NCI-H82 treated with DMSO at 0.1 percent for 48 hours (cell line): Measurements from ENCODE around the gene PSG1.
"Not testable (repeated sequence)": the region's sequence is repeated elsewhere in the genome, so short reads cannot be mapped to it uniquely, and the experiment has no call there.

Source experiments
- DNase-seq: peaks from one replicate; lab custom pipeline; 2025; ENCODE audit not compliant: unreplicated experiment; lab: John Stamatoyannopoulos, UW

The PSG1 gene

DNA sequence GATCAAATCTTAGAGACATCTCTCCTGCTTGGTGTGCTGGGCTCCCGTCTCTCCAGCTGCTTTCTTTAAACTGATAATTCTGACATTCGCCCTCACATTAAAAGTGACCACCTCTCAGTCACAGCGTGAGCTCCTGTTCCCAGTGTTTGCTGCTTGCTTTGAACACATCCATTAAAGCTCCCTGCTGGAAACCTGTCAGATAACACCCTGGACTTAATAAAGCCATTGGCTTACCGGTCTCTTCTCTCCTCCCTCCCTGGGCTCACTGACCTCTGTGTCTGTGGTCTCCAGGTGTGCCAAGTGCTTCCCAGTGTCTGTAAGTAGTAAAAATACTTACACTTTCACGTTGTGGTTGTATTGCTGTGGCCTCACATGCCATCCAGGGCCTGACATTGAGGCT is 2.5 kb upstream of the PSG1 start:
- DNase-seq: not testable (repeated sequence)

DNA sequence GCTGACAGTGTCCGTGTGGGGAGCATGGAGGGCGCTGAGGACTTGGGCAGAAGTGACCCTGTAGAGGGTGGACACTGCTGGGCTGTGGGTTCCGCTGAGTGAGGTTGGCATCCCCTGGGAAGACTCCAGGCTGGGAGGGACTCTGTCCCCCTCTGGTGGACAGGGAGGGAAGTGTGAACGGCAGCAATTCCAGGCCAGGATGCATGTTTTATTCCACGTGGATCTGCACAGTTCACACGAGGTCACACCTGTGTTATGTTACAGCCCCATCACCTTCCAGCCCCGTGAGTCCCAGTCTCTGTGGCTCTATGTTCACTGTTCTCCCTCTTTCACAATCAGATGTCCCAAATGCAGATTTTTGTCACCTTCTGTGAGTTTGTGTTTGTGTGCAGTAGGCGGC is 1.8 kb upstream of the PSG1 start:
- not testable (repeated sequence) for DNase-seq

DNA sequence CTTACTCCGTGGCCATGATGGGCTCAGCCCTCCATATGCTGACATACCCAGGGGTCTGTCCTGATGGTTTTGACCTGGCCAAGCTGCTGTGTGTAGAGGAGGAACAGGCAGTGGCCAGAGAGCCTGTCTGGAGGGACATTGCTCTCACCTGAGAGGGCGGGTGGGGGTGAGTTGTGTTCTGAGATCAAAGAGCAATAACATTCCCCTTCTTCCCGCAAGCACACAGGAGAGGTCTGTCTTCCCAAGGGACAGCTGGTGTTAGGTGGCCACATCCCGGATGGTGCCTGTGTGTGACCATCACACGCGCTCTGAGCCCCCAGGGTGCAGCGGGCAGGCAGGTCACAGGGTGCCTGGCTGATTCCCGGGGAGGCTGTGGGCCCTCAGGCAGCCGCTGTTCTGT is 1.1 kb upstream of the PSG1 start:
- DNase-seq: not testable (repeated sequence)

DNA sequence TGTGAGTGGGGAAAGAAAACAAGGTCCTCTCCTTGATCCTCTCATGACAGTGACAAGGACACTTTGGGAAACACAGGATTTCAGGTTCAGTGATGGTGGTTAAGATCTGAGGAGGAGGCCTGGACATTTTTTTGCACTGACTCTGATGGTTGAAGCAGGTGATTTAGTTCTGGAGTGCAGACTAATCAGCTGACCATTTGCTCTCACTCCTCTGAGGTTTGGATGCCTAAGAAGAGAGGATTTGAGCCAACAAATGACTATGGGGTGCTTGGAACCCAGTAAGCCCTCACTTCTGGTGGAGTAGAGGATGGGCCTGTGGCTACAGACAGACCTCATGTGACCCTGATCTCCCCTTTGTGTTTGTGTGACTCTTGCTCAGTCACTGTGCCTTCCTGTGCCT is 2.9 kb downstream of the PSG1 start:
- not testable (repeated sequence) for DNase-seq

DNA sequence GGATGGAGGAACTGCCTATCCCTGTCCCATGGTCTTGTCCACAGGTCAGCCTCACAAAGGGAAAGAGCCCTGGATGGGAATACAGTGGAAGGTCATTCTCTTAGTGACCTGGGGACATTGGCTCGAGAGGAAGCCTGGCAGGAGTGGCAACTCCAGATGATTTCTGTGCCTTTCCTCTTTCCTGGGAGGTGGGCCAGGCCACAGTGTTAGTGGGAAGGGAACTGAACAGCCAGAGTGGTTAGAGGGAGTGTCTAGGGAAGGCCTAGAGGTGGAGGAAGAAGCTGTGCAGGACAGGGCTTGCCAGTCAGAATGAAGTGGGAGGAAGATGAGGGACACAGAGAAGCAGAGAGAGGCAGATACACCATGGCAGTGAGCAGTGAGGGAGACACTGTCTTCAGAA is 3.6 kb downstream of the PSG1 start:
- not testable (repeated sequence) for DNase-seq

DNA sequence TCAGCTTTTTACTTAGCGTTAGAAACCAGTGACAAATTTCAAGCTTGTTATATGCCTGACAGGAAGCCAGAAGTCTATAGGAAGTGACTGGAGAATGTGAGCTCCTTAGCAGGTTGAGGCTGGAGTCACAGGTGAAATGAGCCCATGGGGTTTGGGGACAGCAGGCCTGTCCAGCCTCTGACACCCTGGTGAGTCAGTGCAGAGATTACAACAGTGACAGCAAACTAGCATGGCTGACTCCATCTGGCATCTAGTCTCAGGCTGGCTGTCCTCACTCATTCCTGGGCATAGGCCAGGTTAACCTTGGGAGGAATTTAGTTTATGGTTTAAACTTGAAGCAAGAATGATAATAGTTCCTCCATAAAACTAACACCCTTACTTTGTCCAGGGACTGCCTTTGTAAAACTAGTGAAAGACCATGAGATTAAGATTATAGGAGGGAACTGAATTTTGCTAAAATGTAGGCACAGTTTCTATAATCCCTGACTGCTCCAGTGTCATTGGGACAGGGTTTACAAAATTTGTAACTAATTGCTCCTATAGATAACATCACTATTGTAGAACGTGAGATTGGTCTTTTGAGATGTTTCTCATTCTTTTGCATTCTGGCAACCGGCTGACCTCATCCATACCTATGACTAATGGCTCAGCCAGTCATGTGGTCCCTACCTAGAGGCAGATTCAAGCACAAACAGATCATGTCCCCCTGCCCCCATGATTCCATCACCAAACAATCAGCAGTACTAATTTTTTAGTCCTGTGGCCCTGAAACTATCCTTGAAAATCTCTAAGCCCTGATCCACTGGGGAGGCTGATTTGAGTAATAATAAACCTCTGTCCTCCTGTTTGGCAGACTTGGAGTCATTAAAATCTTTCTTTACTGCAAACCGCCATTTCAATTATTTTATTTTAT is 4.4 kb downstream of the PSG1 start:
- DNase-seq: not testable (repeated sequence)

DNA sequence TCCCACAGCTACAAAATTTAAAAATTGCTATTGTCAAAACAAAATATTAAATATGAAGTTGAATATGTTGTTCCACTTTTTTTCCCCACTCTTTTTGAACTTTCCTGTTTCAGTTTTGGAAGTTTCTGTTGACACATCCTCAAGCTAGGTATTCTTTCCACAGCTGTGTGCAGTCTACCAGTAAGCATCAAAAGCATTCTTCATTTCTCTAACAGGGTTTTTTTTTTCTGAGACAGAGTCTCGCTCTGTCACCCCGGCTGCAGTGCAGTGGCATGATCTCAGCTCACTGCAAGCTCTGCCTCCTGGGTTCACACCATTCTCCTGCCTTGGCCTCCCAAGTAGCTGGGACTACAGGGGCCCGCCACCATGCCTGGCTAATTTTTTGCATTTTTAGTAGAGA is 5.4 kb downstream of the PSG1 start:
- DNase-seq: not testable (repeated sequence)

DNA sequence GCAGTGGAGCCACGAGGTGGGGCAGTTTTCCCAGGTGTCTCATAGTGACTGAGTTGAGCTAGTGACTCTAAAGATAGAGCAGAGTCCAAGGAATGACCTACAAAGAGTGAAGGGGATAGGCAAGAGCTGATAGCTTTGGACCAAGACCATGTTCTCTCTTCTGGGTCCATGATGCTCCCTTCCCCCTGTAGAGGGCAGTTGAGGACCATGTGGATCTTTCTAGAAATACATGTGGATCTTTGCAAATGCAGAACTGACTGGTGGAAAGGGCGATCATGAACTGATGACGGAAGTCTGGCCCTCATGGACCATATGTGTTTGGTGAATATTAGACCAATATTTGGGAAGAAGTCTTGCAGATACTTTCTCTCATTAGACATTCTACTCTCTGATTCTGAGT is 6.9 kb downstream of the PSG1 start:
- DNase-seq: no peak

DNA sequence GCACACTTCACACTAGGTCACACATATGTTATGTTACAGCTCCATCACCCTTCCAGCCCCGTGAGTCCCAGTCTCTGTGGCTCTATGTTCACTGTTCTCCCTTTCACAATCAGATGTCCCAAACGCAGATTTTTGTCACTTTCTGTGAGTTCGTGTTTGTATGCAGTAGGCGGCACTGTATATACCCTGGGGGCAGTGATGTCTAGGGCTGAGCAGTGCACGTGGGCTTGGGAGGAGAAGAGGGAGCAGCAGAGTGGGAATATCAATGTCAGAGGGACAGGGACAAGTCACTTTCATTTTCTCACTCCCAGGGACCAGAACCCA is 22.0 kb downstream of the PSG1 start:
- DNase-seq: no peak

DNA sequence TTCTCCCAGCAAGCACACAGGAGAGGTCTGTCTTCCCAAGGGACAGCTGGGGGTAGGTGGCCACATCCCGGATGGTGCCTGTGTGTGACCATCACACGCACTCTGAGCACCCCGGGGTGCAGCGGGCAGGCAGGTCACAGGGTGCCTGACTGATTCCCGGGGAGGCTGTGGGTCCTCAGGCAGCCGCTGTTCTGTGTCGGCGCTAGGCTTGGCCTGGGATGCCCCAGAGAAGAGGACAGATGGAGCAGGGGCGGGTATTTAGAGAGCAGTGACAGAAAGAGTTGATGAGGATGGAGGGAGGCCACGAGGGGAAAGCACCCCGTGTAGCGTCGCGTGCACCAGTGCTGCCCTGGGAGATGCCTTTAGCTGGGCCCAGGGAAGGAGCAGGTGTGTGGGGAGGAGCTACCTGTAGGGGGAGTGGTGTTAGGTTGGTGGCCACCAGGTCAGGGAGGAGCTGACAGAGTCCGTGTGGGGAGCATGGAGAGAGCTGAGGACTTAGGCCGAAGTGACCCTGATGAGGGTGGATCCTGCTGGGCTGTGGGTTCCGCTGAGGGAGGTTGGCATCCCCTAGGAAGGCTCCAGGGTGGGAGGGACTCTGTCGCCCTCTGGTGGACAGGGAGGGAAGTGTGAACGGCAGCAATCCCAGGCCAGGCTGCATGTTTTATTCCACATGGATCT is 22.5 kb downstream of the PSG1 start:
- DNase-seq: not testable (repeated sequence)

DNA sequence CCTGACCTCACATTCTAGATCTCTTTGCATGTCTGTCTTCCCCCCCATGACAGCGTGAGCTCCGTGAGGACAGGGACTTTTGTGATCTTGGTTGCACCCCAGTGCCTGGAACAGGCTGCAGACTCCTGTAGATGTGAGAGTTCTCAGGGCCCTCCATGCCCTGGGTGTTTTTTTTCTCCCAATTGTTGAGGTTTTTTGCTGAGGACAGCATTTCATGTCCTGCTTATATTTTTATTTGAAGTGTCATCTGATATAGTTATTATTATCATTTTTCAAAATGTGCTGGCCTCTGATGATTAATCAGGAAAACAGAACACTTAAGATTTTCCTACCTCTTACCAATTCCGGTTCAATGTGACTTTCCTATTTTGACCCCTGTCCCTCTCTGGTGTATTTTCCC is 24.8 kb downstream of the PSG1 start:
- DNase-seq: not testable (repeated sequence)

DNA sequence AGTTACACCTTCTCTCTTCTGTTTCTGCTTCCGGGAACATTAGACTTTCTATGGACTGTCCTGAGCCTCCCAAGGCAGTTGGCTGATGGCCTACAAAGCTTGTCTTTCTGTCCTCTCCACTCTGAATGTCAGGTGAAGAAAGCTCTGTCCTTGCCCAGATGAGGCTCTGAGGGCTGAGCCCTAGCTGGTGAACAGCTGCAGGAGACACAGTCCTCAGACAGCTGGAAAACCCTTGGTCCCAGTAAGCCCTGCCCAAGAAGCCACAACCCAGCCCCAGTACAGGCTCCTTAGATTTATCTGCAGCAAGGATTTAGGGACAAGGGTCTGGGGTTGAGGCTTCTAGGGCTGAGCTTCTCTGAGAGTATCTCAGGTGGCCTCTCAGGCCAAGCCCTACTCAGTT is 26.3 kb downstream of the PSG1 start:
- DNase-seq: not testable (repeated sequence)

DNA sequence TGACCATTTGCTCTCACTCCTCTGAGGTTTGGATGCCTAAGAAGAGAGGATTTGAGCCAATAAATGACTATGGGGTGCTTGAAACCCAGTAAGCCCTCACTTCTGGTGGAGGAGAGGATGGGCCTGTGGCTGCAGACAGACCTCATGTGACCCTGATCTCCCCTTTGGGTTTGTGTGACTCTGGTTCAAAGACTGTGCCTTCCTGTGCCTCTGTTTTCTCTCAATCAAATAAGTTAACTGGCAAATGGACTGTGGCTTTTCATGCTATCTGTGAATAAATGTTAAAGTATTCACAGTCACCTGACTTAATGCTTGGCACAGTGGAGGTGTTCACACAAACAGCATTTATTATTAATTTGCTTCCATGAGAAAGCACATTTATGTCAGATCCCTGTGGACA is 26.7 kb downstream of the PSG1 start:
- DNase-seq: not testable (repeated sequence)

DNA sequence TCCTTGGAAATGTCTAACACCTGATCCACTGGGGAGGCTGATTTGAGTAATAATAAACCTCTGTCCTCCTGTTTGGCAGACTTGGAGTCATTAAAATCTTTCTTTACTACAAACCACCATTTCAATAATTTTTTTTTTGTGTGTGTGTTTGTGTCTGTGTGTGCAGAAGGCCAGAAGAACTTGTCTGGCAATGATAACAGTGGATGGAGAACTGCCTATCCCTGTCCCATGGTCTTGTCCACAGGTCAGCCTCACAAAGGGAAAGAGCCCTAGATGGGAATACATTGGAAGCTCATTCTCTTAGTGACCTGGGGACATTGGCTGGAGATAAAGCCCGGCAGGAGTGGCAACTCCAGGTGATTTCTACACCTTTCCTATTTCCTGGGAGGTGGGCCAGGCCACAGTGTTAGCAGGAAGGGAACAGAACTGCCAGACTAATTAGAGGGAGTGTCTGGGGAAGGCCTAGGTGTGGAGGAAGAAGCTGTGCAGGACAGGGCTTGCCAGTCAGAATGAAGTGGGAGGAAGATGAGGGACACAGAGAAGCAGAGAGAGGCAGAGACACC is 27.7 kb downstream of the PSG1 start:
- DNase-seq: not testable (repeated sequence)

DNA sequence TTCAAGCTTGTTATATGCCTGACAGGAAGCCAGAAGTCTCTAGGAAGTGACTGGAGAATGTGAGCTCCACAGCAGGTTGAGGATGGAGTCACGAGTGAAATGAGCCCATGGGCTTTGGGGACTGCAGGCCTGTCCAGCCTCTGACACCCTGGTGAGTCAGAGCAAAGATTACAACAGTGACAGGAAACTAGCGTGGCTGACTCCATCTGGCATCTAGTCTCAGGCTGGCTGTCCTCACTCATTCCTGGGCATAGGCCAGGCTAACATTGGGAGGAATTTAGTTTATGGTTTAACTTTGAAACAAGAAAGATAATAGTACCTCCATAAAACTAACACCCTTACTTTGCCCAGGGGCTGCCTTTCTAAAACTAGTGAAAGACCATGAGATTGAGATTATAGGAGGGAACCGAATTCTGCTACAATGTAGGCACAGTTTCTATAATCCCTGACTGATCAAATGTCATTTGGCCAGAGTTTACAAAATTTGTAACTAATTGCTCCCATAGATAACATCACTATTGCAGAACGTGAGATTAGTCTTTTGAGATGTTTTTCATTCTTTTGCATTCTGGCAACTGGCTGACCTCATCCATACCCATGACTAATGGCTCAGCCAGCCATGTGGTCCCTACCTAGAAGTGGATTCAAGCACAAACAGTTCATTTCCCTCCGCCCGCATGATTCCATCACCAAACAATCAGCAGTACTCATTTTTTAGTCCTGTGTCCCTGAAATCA is 28.4 kb downstream of the PSG1 start:
- DNase-seq: no peak

DNA sequence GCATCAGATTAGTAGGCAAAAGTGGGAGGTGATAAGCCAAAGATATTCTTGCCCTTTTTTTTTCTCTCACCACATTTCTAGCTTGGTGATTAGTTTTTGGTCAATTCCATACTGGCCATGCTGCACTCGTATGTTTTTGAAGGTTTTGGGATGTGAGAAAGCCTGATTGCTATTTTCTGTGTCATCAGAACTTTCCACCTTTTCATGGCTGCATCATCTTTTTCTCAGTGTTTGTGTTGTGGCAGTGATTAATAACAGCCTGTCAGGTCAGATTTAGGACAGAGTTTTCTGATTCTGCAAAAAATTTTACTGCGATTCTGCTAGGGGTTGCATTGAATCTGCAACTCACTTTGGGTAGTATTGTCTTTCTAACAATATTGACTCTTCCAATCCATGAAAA is 32.9 kb downstream of the PSG1 start:
- no peak for DNase-seq

DNA sequence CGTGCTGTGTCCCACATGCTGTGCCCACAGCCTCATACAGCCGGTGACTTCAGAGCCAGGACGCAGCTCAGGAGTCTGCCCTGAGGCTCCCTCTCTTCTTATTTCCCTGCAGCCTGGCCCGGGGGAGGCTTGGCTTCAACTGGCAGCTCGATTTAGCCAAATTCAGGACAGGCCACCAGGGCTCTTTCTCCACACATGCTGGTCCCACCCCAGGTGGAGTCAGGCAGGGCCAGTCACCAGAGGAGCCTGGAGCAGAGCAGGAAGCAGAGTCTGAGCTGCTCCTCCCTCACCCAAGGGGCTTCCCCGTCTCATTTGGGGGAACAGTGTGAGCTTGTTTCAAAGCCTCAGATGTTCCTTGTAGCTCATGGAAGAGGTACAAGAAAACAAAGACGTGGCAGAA is 35.9 kb downstream of the PSG1 start:
- DNase-seq: not testable (repeated sequence)

DNA sequence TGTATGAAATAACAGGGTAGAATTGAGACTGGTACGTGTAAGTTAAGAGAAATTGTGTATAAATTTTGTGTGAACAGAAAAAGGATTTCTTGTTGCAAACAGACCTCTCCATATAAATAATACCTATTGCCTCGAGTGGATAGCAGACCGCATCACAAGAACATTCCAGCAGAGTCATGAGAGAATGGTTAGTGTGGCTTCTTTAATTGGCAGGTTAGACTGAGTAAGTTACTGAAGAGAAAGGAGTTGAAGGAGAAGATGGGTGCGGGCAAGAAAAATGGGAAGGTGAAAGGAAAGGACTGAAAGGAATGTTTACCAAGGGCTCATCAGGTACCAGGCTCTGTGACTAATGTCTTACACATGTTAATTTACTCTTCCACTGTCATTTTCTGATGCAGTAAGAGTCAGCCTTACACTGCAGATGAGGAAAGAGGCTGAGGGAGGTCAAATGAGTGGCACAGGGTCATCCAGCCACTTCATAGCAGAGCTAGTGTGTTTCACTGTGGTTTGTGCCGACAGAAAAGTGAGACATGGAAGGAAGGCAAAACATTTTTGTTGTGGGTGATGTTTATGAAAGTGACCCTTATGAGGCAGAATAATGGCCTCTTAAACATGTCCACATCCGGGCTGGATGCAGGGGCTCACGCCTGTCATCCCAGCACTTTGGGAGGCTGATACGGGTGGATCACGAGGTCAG is 46.6 kb downstream of the PSG1 start:
- not testable (repeated sequence) for DNase-seq

DNA sequence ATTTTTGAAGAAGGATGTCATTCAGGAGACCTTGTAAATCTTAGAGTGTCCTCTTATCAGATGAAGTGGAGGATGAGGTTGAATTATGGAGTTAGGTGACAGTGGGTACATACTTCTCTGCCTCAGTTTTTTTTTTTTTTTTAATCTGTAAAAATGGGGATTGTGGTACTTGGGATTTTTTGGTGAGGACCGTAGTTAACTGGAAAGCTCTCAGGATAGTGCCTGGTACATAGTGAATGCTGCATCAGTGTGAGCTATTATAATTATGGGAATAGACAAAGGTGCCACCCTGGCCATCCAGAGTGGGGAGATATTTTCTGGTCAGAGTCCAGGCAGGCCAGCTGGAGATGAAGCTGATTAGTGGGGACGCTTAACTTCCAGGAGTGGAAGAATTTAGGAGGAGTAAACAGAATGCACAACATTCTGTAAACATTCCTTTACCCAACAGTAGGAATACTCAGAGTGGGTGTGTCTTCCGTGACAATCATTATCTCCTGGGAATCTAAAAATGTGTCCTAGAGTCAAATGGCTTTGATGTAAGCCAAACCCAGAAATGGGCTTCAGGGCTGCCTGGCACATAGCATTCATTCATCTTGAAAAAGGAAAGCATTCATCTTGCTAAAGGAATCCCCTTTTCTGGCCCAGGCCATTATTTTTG is 47.4 kb downstream of the PSG1 start:
- DNase-seq: not testable (repeated sequence)
